Activated T-helper 1 cell treated with anti-CD3 and anti-CD28 coated beads, Interleukin-12 subunit alpha, Interleukin-12 subunit beta, Interleukin-2, Interleukin-4 antibody, amounts not matched to agents 30 ng/mL and 10 ng/mL and 1 ng/mL, durations not matched to agents 14 hours and 24 hours and 36 hours (primary cell): ENCODE data around the gene ZNF213. TPM values are rescaled to one million over a fixed set of nuclear protein-coding genes. Genes with fewer than 3 reads are reported as not detected.

Experiments
- DNase-seq: peaks from one replicate; pipeline ENCODE4 v3.0.0; 2021; ENCODE audit warnings: low spot score
- H3K27ac Mint-ChIP-seq: one replicate; pipeline ENCODE4 v1.8.0; 2021; ENCODE audit warnings: mild to moderate bottlenecking, mixed read lengths
- H3K27me3 Mint-ChIP-seq: one replicate; pipeline ENCODE4 v1.8.0; 2022; ENCODE audit warnings: mild to moderate bottlenecking, moderate library complexity, mixed read lengths; ENCODE audit not compliant: insufficient read depth
- H3K36me3 Mint-ChIP-seq: one replicate; pipeline ENCODE4 v1.8.0; 2021; ENCODE audit warnings: low read depth, mixed read lengths
- H3K4me1 Mint-ChIP-seq: one replicate; pipeline ENCODE4 v1.8.0; 2021; ENCODE audit warnings: low read depth, mixed read lengths
- H3K4me3 Mint-ChIP-seq: one replicate; pipeline ENCODE4 v1.8.0; 2021; ENCODE audit warnings: mild to moderate bottlenecking, moderate library complexity, mixed read lengths
- H3K9me3 Mint-ChIP-seq: one replicate; pipeline ENCODE4 v1.8.0; 2021; ENCODE audit warnings: mixed read lengths
- intact Hi-C: fragments of 100-400 bp; cut with micrococcal nuclease; formaldehyde crosslinking; loops from one replicate; pipeline ENCODE4 v1.15.1; 2024
- total RNA-seq: library from RNA; stranded (reverse); gene quantifications from 2 replicates; pipeline ENCODE4 v1.2.3, GENCODE V29; 2022

The ZNF213 gene
- total RNA-seq, 1 donor from 2014 or later, result 9.6 TPM

DNA sequence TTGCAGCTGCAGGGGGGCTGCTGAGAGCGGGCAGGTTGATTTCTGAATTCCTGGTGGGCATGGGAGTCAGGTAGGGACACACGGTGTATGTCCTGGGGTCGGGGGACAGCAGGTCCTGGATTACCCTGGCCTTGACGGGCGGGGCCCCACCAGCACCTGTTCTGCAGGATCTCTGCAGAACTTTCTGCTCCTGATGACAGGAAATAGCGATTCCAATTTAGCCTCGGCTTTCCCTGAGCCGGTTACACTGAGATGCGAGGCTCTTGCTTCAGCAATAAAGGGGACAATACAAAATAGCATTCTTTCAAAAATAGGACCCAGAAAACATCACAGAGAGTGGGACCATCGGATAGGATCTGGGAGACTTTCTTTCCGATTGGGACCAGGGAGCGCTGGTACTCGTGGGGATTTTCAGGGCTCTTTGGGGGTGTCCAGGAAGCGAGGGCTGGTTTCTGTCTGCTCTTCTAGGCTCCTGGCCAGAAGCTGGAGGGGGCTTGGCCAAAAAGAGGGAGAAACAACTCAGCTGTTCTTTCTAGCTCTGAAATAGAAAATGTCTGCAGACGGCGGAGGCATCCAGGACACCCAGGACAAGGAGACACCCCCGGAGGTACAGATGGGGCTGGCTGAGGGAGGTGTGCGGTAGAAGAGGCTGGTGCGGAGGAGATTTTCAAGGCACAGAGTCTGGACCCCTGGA lies 21.8 kb upstream of the ZNF213 start:
- Mint-ChIP-seq H3K36me3 (no peaks in the 10 kb centered on the region), H3K27ac (no peak overlapping the region), H3K27me3 (peaks cover 15% of the 10 kb centered on the region), H3K4me1 (no peaks in the 10 kb centered on the region), H3K4me3 (no peak overlapping the region), H3K9me3 (no peaks in the 10 kb centered on the region)
- DNase-seq, result no peak
- intact Hi-C loops, result no loop called here

DNA sequence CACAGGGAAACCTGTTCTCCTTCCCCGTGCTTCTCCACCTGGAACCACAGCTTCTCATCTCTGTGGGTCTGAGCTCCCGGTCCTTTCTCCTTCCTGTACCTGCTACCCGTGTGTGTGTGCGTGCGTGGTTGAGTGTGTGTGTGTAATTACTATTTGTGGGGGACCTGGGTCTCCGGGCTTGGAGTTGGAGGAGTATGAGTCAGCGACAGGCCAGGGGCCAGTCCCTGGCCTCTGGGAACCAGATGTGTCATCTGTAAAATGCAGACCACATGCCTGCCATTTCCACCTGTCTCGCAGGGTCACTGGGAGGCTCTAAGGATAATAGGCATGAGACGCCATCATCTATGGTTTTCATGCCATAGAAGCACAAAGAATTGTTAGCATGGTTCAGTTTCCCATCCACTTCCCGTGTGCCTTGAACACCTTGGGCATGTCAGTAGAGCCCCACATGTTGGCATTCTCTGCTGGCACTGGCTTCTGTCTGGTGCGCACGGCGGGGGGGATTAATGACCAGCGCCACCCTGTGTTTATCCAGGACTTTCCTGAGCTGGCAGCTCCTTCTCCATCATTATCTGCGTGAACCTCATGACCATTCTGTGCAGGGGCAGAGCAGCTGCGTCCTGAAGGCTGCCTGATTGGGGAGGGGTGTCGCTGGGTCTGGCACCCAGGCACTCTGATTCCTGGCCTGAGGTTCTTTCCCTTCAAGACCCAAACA lies 20.9 kb upstream of the ZNF213 start:
- Mint-ChIP-seq H3K36me3 (no peaks in the 10 kb centered on the region), H3K4me3 (no peak overlapping the region), H3K27ac (no peak overlapping the region), H3K27me3 (peaks cover 15% of the 10 kb centered on the region), H3K9me3 (no peaks in the 10 kb centered on the region), H3K4me1 (no peaks in the 10 kb centered on the region)
- no peak for DNase-seq
- intact Hi-C loops, result no loop called here

DNA sequence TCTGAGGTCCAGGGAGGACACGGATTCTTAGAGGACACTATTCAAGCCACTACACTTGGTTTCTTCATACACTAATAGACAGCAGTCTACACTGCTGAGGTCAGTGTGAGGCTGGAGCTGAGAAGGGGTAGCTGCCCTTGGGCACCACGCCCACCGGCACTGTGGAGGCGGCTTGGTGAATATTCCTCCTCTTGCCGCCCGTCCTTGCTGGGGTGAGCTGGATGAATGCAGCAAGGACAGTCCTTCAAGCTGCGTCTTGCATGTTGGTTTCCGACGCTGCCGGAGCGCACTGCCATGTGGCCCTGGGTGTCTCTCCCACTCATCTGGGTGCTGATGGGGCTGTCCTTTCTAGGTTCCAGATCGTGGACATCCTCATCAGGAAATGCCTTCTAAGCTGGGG lies 19.8 kb upstream of the ZNF213 start:
- Mint-ChIP-seq H3K27ac (no peak overlapping the region), H3K36me3 (no peaks in the 10 kb centered on the region), H3K9me3 (no peaks in the 10 kb centered on the region), H3K4me1 (no peaks in the 10 kb centered on the region), H3K27me3 (peaks cover 15% of the 10 kb centered on the region), H3K4me3 (no peak overlapping the region)
- intact Hi-C loops, result no loop called here
- DNase-seq, result no peak

DNA sequence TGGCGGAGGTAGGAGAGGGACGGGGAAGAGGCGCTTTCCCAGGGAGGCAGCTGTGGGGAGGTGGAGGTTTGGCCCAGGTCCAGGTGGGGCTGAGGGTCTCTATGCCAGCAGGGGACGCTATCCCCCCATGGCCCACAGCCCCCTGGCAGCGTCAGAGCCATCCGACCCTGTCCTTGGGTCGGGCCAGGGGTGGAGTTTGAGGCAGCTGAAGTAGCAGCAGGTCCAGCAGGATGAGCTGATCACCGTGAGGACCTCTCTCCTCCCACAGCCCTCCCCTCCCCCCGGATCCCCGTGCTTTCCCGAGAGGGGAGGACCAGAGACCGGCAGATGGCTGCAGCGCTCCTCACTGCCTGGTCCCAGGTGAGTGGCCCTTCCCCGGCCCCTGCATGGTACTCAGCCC lies 19.3 kb upstream of the ZNF213 start:
- no peaks in the 10 kb centered on the region for H3K36me3 Mint-ChIP-seq
- no peaks in the 10 kb centered on the region for H3K4me1 Mint-ChIP-seq
- H3K27ac Mint-ChIP-seq, result no peak overlapping the region
- H3K9me3 Mint-ChIP-seq, result no peaks in the 10 kb centered on the region
- H3K27me3 Mint-ChIP-seq, result peaks cover 15% of the 10 kb centered on the region
- intact Hi-C loops, result no loop called here
- H3K4me3 Mint-ChIP-seq, result no peak overlapping the region
- DNase-seq, result no peak

DNA sequence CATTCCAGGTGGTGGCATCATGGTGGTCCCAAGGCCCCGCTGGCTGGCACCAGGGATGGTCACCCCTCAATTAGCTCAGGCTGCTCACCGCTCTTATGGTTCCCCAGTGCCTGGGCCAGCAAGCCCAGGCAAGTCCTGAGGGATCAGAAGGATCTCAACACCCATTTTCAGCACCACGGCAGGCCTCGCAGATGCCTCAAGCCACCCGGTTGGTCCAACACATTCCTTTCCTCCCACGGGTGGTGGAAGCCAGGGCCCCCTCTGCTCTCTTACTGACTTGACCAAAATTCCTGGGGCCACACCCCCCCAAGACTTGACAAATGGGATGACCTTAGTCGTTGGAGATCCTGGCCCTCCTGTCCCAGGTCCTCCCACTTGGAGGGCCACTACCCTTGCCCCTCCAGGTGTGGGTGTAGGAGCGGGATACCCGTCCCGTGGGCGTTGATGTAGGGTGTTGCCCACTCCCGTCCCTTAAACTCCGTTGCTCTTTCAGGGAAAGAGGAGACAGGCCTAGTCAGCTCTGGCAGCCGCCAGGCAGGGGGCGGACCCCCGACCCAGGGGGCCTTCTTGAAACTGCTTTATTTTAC lies 16.5 kb upstream of the ZNF213 start:
- Mint-ChIP-seq H3K9me3 (no peaks in the 10 kb centered on the region), H3K4me1 (peaks cover under 1% of the 10 kb centered on the region), H3K27me3 (peaks cover 5% of the 10 kb centered on the region), H3K4me3 (no peak overlapping the region), H3K27ac (no peak overlapping the region), H3K36me3 (no peaks in the 10 kb centered on the region)
- no peak for DNase-seq
- intact Hi-C loops, result no loop called here

DNA sequence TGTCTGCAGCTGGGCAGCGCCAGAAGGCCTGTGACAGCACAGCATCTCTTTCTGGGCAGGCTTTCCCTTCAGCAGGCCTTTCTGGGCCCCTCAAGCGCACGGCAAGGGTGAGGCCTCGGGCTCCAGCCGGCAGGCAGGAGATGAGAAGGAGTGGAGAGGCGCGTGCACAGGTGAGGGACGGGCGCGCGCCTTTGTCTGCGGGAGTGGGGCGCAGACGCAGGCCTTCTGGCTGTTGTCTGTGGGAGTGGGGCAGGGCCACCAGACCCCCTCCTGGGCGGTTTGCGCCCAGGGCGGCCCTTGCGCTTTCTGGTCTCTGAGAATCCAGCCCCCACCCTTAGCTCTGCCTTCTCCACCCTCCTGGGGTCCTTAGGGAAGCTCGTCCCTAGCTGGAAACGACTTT lies 16.0 kb upstream of the ZNF213 start:
- no peak overlapping the region for H3K4me3 Mint-ChIP-seq
- intact Hi-C loops, result no loop called here
- H3K36me3 Mint-ChIP-seq, result no peaks in the 10 kb centered on the region
- H3K27me3 Mint-ChIP-seq, result peaks cover 3% of the 10 kb centered on the region
- no peaks in the 10 kb centered on the region for H3K9me3 Mint-ChIP-seq
- H3K4me1 Mint-ChIP-seq, result peaks cover 6% of the 10 kb centered on the region
- no peak overlapping the region for H3K27ac Mint-ChIP-seq
- DNase-seq, result no peak

DNA sequence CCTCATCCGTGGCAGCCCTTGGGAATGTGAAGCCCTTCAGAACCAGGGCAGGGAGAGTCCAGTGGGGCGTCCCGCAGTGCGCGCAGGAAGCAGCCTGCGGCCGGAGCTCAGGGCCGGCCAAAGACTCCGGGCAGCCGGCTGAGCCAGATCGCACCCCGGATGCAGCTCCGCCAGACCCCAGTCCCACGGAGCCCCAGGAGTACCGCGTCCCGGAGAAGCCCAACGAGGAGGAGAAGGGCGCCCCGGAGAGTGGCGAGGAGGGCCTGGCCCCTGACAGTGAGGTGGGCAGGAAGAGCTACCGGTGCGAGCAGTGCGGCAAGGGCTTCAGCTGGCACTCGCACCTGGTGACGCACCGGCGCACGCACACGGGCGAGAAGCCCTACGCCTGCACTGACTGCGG lies 15.5 kb upstream of the ZNF213 start:
- Mint-ChIP-seq H3K4me3 (no peak overlapping the region), H3K9me3 (no peaks in the 10 kb centered on the region), H3K4me1 (peaks cover 8% of the 10 kb centered on the region), H3K27ac (no peak overlapping the region), H3K36me3 (no peaks in the 10 kb centered on the region), H3K27me3 (peaks cover 3% of the 10 kb centered on the region)
- intact Hi-C loops, result no loop called here
- DNase-seq, result no peak

DNA sequence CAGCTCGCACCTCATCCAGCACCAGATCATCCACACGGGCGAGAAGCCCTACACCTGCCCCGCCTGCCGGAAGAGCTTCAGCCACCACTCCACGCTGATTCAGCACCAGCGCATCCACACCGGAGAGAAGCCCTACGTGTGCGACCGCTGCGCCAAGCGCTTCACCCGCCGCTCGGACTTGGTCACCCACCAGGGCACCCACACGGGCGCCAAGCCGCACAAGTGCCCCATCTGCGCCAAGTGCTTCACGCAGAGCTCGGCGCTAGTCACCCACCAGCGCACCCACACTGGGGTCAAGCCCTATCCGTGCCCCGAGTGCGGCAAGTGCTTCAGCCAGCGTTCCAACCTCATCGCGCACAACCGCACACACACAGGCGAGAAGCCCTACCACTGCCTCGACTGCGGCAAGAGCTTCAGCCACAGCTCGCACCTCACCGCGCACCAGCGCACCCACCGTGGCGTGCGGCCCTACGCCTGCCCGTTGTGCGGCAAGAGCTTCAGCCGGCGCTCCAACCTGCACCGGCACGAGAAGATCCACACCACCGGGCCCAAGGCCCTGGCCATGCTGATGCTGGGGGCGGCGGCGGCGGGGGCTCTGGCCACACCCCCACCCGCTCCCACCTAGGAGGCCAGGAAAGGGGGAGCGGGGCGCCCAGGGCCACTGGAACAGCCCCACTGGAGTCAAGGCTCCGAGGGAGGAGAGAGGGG lies 15.0 kb upstream of the ZNF213 start:
- peaks cover 3% of the 10 kb centered on the region for H3K27me3 Mint-ChIP-seq
- no peak for DNase-seq
- H3K4me3 Mint-ChIP-seq, result no peak overlapping the region
- intact Hi-C loops, result no loop called here
- no peak overlapping the region for H3K27ac Mint-ChIP-seq
- peaks cover 8% of the 10 kb centered on the region for H3K4me1 Mint-ChIP-seq
- H3K9me3 Mint-ChIP-seq, result no peaks in the 10 kb centered on the region
- H3K36me3 Mint-ChIP-seq, result no peaks in the 10 kb centered on the region

DNA sequence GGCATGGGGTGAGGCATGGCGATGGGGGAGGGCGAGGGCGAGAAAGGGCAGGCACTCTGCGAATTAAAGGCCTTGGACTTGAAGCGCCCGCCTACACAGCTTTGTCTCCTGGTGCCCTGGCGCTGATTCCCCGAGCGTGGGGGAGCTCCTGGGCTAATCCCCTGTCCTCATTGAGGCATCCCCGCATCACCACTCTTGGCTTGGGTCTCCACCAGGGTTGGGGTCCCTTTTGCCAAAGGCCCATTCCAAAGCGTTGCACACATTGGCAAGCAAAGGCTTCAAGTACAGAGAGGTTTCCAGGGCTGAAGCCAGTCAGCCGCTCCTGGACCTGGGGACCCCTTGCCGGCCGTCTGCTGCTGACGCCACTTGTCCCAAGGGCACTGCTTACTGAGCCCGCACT lies 14.4 kb upstream of the ZNF213 start:
- DNase-seq, result no peak
- peaks cover 14% of the 10 kb centered on the region for H3K4me1 Mint-ChIP-seq
- intact Hi-C loops, result no loop called here
- no peak overlapping the region for H3K27ac Mint-ChIP-seq
- no peak overlapping the region for H3K4me3 Mint-ChIP-seq
- H3K9me3 Mint-ChIP-seq, result no peaks in the 10 kb centered on the region
- H3K27me3 Mint-ChIP-seq, result peaks cover 3% of the 10 kb centered on the region
- peaks cover 2% of the 10 kb centered on the region for H3K36me3 Mint-ChIP-seq

DNA sequence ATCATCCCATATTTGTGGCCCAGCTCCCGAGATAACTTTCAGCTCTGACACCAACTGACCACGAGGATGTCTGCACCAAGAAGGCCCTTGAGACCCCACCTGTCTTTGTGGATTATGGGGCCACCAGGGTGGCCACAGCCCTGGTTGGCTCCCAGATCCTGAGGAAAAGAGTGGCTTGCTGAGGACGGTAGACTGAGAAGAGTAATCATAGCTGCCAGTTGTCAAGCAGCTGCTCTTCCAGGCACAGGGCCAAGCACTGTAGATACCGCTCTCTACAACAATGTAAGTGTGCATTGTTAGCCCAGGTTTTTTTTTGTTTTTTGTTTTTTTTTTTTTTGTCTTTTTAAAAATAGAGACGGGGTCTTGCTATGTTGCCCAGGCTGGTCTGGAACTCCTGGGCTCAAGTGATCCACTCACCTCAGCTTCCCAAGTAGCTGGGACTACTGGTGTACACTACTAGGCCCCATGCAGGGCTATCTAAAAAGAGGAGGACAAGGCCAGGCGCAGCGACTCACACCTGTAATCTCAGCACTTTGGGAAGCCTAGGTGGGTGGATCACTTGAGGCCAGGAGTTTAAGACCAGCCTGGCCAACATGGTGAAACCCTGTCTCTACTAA lies 12.9 kb upstream of the ZNF213 start:
- no peak for DNase-seq
- intact Hi-C loops, result no loop called here
- Mint-ChIP-seq H3K27me3 (peaks cover 3% of the 10 kb centered on the region), H3K4me3 (no peak overlapping the region), H3K9me3 (no peaks in the 10 kb centered on the region), H3K27ac (no peak overlapping the region), H3K4me1 (peaks cover 24% of the 10 kb centered on the region), H3K36me3 (peaks cover 3% of the 10 kb centered on the region)

DNA sequence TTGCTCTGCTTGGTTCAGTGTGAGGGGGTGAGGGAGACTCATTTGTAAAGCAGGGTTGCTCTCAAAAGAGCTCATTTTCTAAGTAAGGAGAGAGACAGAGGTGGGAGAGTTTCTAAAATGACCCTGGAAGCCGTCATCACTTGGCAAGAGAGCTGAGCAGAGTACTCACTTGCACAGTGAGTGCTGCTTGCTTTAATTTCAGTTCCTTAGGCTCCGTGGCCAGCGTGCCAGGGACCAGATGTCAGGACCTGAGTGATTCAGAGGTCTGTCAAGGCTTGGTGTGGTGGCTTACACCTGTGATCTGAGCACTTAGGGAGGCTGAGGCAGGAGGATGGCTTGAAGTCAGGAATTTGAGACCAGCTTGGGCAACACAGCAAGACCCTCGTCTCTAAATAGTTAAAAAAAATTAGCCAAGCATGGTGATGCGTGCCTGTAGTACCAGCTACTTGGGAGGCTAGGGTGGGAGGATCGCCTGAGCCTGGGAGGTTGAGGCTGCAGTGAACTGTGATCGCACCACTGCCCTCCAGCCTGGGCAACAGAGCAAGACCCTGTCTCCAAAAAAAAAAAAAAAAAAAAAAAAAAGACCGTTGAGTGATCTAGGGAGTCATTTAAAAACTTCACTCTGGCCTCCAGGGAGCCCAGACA lies 11.8 kb upstream of the ZNF213 start:
- Mint-ChIP-seq H3K4me3 (peak overlapping the region; percentile 97), H3K4me1 (peaks cover 33% of the 10 kb centered on the region), H3K9me3 (no peaks in the 10 kb centered on the region), H3K36me3 (peaks cover 9% of the 10 kb centered on the region), H3K27me3 (peaks cover 3% of the 10 kb centered on the region), H3K27ac (peak overlapping the region; percentile 76)
- intact Hi-C loops, result no loop called here
- no peak for DNase-seq
